ENCODE data around the gene PAPSS1.

GRCh38 chr4:107624024-107624423 is 96.0 kb downstream of the PAPSS1 start:
- TF ChIP-seq CTCF (conservative IDR thresholded peaks at IDR 0.05; ENCODE audit: low read depth in 2 of 2) (no peak), POLR2AphosphoS5 (IDR thresholded peaks at IDR 0.05; ENCODE audit: low read depth) (no peak), EZH2phosphoT487 (IDR thresholded peaks at IDR 0.05; ENCODE audit: unreplicated experiment) (no peak), REST (IDR thresholded peaks at IDR 0.05; ENCODE audit: unreplicated experiment) (no peak)
